GM12865 (cell line): Measurements from ENCODE around the gene LIN37.

ENCODE experiments used
- DNase-seq: peaks from one replicate; pipeline ENCODE4 v3.0.0; 2010; ENCODE audit warnings: low read depth
- H3K4me3 ChIP-seq: 2 replicates; pipeline ENCODE4 v1.5.1; 2011; ENCODE audit warnings: mild to moderate bottlenecking, low read depth, low read length, control low read depth
- TF ChIP-seq, protein P1 (sequence below): IDR thresholded peaks from 2 replicates; pipeline ENCODE4 v1.5.1; 2011; ENCODE audit warnings: low read length, control low read depth, low read depth, inconsistent platforms; ENCODE audit not compliant: insufficient read depth; ENCODE audit errors: missing control alignments

LIN37 gene

DNA sequence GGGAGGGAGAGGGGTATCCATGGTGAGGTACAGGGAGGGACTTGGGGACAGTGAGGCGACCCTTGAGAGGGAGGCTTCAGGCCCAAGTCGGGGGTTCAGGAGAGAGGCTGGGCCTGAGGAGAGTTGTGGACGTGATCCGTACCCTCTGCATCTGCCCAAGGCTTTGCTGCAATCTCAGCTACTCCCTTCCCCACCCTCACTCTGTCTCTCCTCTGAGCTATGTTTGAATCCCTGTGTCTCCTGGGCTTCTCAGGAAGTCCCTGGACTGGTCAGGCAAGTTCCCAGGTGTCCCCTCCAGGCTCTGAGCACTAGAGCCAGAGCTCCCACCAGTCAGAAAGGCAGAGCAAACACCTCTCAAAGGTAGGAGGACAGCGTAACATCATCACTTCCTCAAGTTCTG lies 1.8 kb downstream of the LIN37 start:
- no peak for DNase-seq
- no peak overlapping the region for H3K4me3 ChIP-seq
- TF ChIP-seq, protein P1, sequence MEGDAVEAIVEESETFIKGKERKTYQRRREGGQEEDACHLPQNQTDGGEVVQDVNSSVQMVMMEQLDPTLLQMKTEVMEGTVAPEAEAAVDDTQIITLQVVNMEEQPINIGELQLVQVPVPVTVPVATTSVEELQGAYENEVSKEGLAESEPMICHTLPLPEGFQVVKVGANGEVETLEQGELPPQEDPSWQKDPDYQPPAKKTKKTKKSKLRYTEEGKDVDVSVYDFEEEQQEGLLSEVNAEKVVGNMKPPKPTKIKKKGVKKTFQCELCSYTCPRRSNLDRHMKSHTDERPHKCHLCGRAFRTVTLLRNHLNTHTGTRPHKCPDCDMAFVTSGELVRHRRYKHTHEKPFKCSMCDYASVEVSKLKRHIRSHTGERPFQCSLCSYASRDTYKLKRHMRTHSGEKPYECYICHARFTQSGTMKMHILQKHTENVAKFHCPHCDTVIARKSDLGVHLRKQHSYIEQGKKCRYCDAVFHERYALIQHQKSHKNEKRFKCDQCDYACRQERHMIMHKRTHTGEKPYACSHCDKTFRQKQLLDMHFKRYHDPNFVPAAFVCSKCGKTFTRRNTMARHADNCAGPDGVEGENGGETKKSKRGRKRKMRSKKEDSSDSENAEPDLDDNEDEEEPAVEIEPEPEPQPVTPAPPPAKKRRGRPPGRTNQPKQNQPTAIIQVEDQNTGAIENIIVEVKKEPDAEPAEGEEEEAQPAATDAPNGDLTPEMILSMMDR, result no peak

DNA sequence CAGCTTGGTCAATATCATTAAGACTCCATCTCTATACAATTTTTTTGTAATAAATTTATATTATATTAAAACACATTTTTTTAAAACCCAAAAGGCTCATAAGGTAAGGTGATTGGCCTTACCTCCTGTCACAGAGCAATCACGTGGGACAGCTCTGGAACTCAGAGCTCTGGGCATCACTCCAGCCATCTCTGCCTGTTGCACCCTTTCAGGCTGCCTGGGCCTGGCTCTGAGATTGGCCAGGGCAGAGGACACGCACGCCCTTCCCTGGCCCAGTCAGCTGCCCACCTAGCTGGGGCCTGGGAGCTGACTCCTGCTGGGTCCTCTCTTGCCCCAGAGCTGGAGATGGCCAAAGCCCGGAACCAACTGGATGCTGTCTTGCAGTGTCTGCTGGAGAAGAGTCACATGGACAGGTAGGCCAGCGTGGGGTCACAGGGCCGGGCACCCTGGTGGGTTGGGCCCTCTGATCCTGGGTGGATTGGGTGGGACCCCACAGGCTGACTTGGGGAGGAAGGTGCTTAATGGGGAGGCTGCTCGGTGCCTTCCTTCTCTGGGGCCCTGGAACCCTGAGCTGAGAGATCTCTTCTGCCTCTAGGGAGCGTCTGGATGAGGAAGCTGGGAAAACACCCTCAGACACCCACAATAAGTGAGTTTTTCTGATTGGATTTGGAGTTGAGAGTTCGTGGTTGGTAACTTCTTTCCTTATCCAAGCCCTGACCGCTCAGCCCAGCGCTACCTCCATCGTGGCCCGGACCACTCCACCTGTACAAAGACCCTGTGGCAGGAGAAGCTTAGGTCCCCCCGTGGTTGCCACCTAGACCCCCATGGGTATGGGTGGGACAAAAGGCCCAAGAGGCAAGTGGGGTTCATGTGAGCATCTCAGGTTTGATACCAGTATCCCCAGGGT lies 3.7 kb downstream of the LIN37 start:
- TF ChIP-seq, protein P1, result no peak
- no peak overlapping the region for H3K4me3 ChIP-seq
- no peak for DNase-seq

DNA sequence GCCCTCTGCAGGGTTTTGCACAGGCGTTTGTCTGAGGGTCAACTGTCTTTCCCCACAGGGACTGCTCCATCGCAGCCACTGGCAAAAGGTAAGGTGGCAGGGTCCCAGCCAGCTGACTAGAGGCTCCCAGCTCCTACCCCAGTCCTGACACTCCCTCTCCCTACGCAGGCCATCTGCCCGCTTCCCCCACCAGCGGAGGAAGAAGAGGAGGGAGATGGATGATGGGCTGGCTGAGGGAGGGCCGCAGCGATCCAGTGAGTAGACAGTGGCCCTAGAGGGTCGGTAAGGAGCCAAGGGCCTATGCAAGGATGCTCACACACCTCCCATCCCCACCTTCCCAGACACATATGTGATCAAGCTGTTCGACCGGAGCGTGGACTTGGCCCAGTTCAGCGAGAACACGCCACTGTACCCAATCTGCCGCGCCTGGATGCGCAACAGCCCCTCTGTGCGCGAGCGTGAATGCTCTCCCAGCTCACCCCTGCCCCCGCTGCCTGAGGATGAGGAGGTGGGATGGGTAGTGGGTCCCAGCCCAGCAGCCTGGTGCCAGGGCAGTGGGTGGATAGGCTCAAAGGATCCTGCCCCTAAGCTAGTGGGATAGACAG lies 4.5 kb downstream of the LIN37 start:
- no peak for DNase-seq
- TF ChIP-seq, protein P1, result no peak
- H3K4me3 ChIP-seq, result no peak overlapping the region

DNA sequence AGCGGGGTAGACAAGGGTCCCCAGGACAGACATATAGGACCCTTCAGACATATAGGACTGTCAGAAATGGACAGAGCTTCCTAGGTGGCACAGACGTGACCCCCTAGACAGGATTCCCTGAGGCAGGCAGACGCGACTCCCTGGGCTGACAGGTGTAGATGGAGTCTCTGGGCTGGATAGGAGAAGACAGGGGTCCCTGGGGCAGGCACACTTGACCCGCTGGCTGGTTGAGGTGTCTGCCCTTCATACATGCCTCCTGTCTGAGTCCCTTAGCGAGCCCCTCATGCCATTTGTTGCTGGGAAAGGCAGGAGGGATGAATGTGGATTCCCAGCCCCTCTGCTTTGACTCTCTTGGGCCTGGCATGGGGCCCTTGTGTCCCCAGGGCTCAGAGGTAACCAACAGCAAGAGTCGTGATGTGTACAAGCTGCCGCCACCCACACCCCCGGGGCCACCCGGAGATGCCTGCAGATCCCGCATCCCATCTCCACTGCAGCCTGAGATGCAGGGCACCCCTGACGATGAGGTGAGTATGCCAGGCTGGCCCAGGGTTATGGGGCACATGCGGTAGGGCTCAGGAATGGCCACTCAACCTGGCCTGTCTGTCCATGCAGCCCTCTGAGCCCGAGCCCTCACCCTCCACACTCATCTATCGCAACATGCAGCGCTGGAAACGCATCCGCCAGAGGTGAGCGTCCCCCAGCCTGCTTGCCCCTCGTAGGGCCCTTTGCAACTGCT lies 5.4 kb downstream of the LIN37 start:
- H3K4me3 ChIP-seq, result no peak overlapping the region
- TF ChIP-seq, protein P1, result no peak
- no peak for DNase-seq

DNA sequence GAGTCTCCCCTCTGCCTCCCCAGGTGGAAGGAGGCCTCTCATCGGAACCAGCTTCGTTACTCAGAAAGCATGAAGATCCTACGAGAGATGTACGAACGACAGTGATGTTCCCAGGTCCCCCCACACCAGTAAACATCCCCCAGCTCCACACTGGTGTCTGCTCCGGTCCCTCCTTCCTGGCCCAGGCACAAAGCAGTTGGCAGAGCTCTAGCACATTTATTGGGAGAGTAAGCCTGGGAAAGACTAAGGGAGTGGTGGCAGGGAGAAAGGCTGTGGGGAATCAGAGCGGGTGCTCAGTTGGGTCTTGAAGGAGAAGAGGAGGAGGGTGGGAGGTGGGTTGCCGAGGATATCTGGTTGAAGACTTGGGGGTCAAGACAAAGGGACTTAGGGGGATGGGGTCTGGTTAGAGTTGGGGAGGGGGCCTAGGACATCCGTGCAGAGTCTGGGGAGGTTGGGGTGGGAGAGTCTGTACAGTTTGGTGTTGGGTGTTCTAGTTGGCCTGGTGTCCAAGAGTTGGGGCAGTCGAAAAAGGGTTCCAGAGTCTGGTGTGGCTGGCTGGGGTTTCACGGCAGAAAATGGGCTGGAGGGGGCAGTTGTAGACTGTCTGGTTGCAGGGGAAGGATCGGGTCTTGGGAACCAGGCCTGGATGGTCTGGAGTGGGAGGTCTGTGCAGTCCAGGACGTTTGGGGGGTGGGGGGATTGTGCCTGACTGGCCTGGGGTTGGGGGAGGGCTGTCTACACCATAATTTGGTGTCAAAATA lies 6.2 kb downstream of the LIN37 start:
- H3K4me3 ChIP-seq, result no peak overlapping the region
- no peak for DNase-seq
- TF ChIP-seq, protein P1, result no peak

DNA sequence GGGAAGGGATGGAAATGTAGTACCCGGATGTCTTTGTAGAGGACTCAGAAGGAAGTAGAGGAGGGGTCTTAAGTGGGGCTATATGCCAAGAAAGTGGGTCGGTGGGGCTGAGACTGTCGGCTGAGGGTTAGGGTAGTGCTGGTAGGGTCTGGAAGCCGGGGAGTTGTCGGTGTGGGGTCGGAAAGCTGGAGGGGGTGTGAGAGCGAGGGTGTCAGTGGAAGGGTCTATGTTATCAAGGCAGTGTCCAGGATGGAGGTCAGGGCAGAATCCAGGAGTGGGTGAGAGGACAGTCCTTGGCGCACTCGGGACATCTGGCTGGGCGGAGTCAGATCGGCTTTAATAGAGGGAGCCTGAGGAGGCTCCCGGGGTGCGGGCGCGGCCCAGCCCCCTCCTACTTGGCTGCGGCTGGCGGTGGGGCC lies 6.8 kb downstream of the LIN37 start:
- no peak overlapping the region for H3K4me3 ChIP-seq
- TF ChIP-seq, protein P1, result no peak
- no peak for DNase-seq
